ENCODE results near the gene KRT6A.

- TF ChIP-seq CTCF (conservative IDR thresholded peaks at IDR 0.05; ENCODE audit: low read length) (no peak), EZH2phosphoT487 (IDR thresholded peaks at IDR 0.05; ENCODE audit: borderline replicate concordance) (no peak)
Measured at GRCh38 chr12:52523824-52524223, 30.8 kb upstream of the KRT6A start.
